GM19193 (cell line): ENCODE results near the gene C15orf62.
A peak's percentile ranks its signal among the peaks of the same experiment; 100 is the strongest.

Experiments used
- POLR2A ChIP-seq: IDR thresholded peaks from 4 replicates; pipeline ENCODE4 v1.6.1; 2011; ENCODE audit not compliant: insufficient read depth, insufficient read length; ENCODE audit errors: extremely low read depth

The C15orf62 gene

GRCh38 chr15:40747685-40748631, 21.8 kb upstream of the C15orf62 start:
- TF ChIP-seq POLR2A = no peak

GRCh38 chr15:40749151-40749630, 20.6 kb upstream of the C15orf62 start:
- no peak for TF ChIP-seq POLR2A

- no peak for TF ChIP-seq POLR2A
These were observed 18.9 kb upstream of the C15orf62 start for GRCh38 chr15:40750885-40751284.

- no peak for TF ChIP-seq POLR2A
These were observed 18.0 kb upstream of the C15orf62 start for GRCh38 chr15:40751745-40752144.

GRCh38 chr15:40754574-40754882, 15.3 kb upstream of the C15orf62 start:
- no peak for TF ChIP-seq POLR2A

GRCh38 chr15:40754883-40755811, 14.6 kb upstream of the C15orf62 start, which contains the start of gene RMDN3:
TSS of gene RMDN3 (minus strand) at chr15:40755254. CDS start at chr15:40754783, 471 bp downstream.
- peak; percentile 91 for TF ChIP-seq POLR2A

GRCh38 chr15:40755812-40756208, 14.0 kb upstream of the C15orf62 start:
- no peak for TF ChIP-seq POLR2A

- no peak for TF ChIP-seq POLR2A
These were observed 12.8 kb upstream of the C15orf62 start for GRCh38 chr15:40756938-40757337.

- TF ChIP-seq POLR2A = no peak
These were observed 9.8 kb upstream of the C15orf62 start for GRCh38 chr15:40759961-40760360.

GRCh38 chr15:40762919-40763800, 6.6 kb upstream of the C15orf62 start:
- no peak for TF ChIP-seq POLR2A

GRCh38 chr15:40763801-40764628, 5.8 kb upstream of the C15orf62 start, which contains the start of gene GCHFR:
TSS of gene GCHFR (plus strand) at chr15:40764068. CDS start at chr15:40764181, 113 bp downstream.
- TF ChIP-seq POLR2A = peak; percentile 37

GRCh38 chr15:40764629-40765103, 5.1 kb upstream of the C15orf62 start:
- TF ChIP-seq POLR2A = no peak

- TF ChIP-seq POLR2A = no peak
These were observed 3.5 kb upstream of the C15orf62 start for GRCh38 chr15:40766194-40766815.
